Middle frontal gyrus (tissue), 1 donor: Measurements from ENCODE around the gene THTPA.

Experiments
- DNase-seq: peaks from one replicate; pipeline ENCODE4 v3.0.0-alpha.2; 2015; ENCODE audit warnings: low spot score; ENCODE audit errors: extremely low spot score

Gene THTPA

GRCh38 chr14:23551266-23552028 lies 4.6 kb upstream of the THTPA start, which contains the start of gene ZFHX2:
Gene ZFHX2, minus strand, starts transcription at chr14:23551765. Its CDS starts 16,440 bp downstream, at chr14:23535325.
- no peak for DNase-seq

GRCh38 chr14:23555533-23555881 lies 564 bp upstream of the THTPA start:
- no peak for DNase-seq

GRCh38 chr14:23556700-23557440 lies 799 bp downstream of the THTPA start:
- DNase-seq: no peak

- DNase-seq: no peak
Measured at GRCh38 chr14:23557521-23557920, 1.4 kb downstream of the THTPA start.

- DNase-seq: no peak
Measured at GRCh38 chr14:23557946-23558345, 1.9 kb downstream of the THTPA start.

GRCh38 chr14:23558346-23559009 lies 2.4 kb downstream of the THTPA start:
- DNase-seq: no peak

- DNase-seq: no peak
Measured at GRCh38 chr14:23559010-23559925, 3.2 kb downstream of the THTPA start.

- DNase-seq: no peak
Measured at GRCh38 chr14:23559926-23560520, 4.0 kb downstream of the THTPA start.

- no peak for DNase-seq
Measured at GRCh38 chr14:23561259-23561658, 5.2 kb downstream of the THTPA start.

- DNase-seq: no peak
Measured at GRCh38 chr14:23561873-23562821, 6.1 kb downstream of the THTPA start.

- DNase-seq: no peak
Measured at GRCh38 chr14:23562822-23563472, 6.9 kb downstream of the THTPA start.

GRCh38 chr14:23563473-23564180 lies 7.6 kb downstream of the THTPA start:
- DNase-seq: no peak

- DNase-seq: no peak
Measured at GRCh38 chr14:23564181-23564812, 8.2 kb downstream of the THTPA start.

- no peak for DNase-seq
Measured at GRCh38 chr14:23564876-23565275, 8.8 kb downstream of the THTPA start.

- DNase-seq: no peak
Measured at GRCh38 chr14:23565626-23566025, 9.6 kb downstream of the THTPA start.

GRCh38 chr14:23566112-23566777 lies 10.2 kb downstream of the THTPA start:
- DNase-seq: no peak

- no peak for DNase-seq
Measured at GRCh38 chr14:23566778-23567185, 10.7 kb downstream of the THTPA start.
